Activated naive CD4-positive, alpha-beta T cell treated with anti-CD3 and anti-CD28 coated beads, Interleukin-2, amount 50 U/mL, for 16 hours (primary cell): Measurements from ENCODE around the gene TMEM54.

Experiments
- DNase-seq: peaks from one replicate; pipeline ENCODE4 v3.0.0-alpha.2; 2020

Gene TMEM54, protein sequence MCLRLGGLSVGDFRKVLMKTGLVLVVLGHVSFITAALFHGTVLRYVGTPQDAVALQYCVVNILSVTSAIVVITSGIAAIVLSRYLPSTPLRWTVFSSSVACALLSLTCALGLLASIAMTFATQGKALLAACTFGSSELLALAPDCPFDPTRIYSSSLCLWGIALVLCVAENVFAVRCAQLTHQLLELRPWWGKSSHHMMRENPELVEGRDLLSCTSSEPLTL

GRCh38 chr1:32900956-32901822, at the start of gene TMEM54:
TMEM54 (minus strand) TSS chr1:32901389; CDS start chr1:32901238, 151 bp downstream.
- DNase-seq, result no peak

- DNase-seq, result no peak
Measured at GRCh38 chr1:32949519-32949918, 48.3 kb upstream of the TMEM54 start.

- no peak for DNase-seq
Measured at GRCh38 chr1:32948905-32949304, 47.7 kb upstream of the TMEM54 start.

GRCh38 chr1:32948390-32948722, 47.2 kb upstream of the TMEM54 start:
- no peak for DNase-seq

GRCh38 chr1:32947669-32948389, 46.6 kb upstream of the TMEM54 start:
- DNase-seq, result no peak

GRCh38 chr1:32946413-32946812, 45.2 kb upstream of the TMEM54 start:
- DNase-seq, result no peak

DNA sequence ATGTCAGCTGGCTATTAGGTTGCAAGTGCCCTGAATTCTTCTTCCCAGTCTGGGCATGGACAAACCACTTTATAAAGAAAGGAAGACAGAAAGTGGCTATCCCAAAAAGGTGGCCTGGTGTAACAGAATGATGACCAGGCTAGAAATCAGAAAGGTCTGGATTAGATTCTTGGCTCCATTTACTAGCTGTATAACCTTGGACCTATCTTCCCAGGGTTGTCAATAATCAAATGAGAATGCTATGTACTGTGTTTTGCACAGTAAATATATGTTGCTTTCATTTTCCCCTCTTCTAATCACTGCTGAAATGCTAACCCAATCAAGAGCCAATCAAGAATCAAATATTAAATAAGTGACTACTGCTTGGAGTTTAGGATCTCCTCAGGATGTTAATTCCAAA, 43.0 kb upstream of the TMEM54 start:
- DNase-seq, result no peak

- DNase-seq, result no peak
Measured at GRCh38 chr1:32939655-32940371, 38.6 kb upstream of the TMEM54 start.

DNA sequence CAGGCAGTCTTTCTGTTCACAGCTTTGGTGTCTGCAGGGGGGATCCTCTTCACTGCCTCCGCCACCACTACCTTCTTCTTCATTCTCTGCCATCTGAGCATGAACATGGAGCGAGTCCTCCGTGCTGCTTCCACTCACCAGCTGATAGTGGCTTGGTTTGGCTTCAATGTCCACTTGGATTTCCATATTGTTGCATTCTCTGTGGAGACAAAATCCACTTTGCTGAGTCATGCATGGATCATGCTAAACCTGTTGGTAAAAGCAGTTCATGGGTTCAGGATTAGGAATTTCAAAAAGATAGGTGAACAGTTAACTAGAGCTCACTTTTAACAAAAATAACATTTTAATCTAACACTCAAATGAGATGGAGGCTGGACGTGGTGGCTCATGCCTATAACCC, 35.9 kb upstream of the TMEM54 start:
- no peak for DNase-seq

DNA sequence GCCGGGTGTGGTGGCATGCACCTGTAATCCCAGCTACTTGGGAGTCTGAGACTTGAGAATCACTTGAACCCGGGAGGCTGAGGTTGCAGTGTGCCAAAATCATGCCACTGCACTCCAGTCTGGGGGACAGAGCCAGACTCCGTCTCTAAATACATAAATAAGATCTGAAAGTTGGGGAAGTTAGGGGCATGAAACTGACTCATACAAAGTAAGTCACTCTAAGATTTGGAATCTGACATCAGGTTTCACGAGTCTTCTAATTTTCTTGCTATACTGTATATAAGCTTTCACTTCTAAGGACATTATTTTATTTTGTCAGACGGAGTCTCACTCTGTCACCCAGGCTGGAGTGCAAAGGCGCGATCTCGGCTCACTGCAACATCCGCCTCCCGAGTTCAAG, 33.3 kb upstream of the TMEM54 start:
- DNase-seq, result no peak

- no peak for DNase-seq
Measured at GRCh38 chr1:32933742-32934322, 32.6 kb upstream of the TMEM54 start.

- no peak for DNase-seq
Measured at GRCh38 chr1:32931760-32932159, 30.6 kb upstream of the TMEM54 start.

GRCh38 chr1:32929366-32929765, 28.2 kb upstream of the TMEM54 start:
- DNase-seq, result no peak

- DNase-seq, result no peak
Measured at GRCh38 chr1:32928715-32929114, 27.5 kb upstream of the TMEM54 start.

DNA sequence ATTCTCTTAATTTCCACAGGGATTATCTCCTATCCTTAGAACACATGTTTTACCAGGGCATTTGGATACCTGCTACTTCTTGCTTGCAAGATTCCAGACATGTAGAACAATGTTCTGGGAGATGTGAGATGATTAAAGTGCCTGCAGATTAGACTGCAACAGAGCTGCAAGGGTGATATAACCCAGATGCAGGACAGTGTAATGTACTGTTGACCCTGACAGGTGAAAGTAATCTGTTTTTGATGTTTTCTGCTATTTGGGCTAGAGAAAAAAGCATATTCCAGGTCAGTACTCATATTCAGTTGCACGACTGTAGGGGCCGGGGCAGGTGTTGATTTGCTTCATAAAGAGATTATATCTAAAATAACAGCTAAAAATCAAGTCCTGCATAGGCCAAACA, 27.1 kb upstream of the TMEM54 start:
- no peak for DNase-seq

- DNase-seq, result no peak
Measured at GRCh38 chr1:32927441-32927840, 26.3 kb upstream of the TMEM54 start.

DNA sequence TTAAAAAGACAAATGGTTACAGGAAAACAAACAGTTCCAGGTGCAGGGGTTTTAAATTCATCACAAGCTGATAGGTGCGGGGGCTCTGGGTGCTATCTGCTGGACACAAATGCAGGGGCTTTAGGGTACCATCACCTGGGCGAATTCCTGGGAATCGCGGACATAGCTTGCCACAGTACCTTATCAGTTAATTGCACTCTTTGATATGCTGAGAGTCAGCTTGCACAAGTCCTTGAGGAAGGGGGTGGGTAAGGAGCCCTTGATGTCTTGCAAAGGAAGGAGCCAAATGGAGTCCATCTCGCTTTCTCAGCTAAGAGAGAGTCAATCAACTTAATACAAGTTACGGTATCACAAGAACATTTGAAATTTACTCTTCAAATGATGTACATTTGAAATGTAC, 25.4 kb upstream of the TMEM54 start:
- DNase-seq, result no peak

DNA sequence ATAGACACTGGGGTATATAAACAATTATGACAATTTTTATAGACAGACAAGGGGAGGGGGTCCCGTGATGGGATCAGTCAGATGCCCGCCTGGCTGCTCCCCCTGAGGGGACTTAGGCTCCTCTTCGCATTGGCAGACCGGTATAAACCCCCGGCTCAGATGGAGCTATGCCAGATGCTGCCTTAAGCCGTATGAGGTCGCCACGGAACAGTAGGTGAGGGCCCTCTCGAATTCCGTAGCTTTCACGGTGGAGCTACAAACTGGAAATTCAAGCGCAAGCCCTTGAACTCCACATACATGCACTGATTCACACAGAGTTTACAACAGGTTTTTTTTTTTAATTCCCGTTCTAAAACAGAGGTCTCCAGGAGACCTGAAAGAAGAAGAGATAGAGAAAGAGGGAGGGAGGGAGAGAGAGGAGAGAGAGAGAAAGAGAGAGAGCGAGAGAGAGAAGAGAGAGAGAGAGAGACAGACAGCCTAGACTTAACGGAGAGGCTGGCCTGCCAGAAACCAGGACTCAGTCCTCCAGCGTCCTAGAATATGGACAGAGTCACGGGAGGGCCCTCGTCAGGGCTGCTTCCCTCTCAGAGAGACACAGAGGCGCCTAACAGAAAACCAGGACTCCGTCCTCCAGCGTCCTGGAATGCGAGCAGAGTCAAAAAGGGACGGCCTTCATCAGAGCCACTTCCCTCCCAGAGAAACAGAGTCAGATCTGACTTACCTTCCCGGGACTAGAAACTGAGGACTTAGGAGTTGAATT, 24.4 kb upstream of the TMEM54 start:
- DNase-seq, result no peak

- DNase-seq, result peak; percentile 22
Measured at GRCh38 chr1:32924881-32925344, 23.7 kb upstream of the TMEM54 start.

- DNase-seq, result no peak
Measured at GRCh38 chr1:32920833-32921232, 19.6 kb upstream of the TMEM54 start.

- no peak for DNase-seq
Measured at GRCh38 chr1:32919811-32920733, 18.9 kb upstream of the TMEM54 start.
